DMS53 treated with DMSO at 0.1 percent for 48 hours (cell line): Measurements from ENCODE around the gene ISG15.
"Not testable (repeated sequence)": the region's sequence is repeated elsewhere in the genome, so short reads cannot be mapped to it uniquely, and the experiment has no call there.

Experiments used
- DNase-seq: peaks from one replicate; lab custom pipeline; 2025; ENCODE audit not compliant: unreplicated experiment; lab: John Stamatoyannopoulos, UW

The ISG15 gene

DNA sequence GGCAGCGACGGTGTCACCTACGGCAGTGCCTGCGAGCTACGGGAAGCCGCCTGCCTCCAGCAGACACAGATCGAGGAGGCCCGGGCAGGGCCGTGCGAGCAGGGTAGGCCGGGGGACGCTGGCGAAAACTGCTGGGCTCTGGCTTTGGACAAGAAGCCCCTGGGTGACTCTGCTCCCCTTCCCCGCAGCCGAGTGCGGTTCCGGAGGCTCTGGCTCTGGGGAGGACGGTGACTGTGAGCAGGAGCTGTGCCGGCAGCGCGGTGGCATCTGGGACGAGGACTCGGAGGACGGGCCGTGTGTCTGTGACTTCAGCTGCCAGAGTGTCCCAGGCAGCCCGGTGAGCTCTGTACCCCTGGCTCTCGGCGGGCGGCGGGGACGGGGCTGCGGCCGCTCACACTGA, 30.6 kb downstream of the ISG15 start:
- no peak for DNase-seq

DNA sequence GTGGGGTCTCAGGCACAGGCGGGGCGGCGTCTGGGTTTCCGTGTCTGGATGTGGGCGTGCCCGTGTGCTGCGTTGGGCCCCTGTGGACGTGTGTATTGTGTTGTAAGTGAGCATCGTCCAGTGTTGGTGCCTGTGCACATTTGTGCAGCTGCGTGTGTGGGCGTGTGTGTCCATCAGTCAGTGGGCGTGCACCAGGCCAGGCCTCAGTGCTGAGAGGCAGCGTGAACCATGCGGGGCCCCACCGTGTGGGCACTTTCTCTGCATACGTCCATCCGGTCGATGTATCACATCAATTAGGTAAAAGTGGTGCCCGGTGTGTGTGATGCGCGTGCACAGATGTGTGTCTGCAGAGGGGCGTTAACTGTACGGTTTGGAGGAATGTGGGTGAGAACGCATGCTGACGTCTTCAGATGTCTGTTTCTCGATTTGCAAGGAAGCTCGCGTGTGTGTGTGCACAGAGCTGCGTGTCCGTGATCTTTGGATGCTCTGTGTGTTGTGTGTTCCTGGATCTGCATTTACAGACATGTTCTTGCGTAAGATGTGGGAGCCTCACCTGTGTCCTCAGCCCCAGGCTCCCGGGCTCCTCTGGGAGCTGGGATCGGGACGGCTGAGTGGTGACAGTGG, 31.3 kb downstream of the ISG15 start:
- no peak for DNase-seq

DNA sequence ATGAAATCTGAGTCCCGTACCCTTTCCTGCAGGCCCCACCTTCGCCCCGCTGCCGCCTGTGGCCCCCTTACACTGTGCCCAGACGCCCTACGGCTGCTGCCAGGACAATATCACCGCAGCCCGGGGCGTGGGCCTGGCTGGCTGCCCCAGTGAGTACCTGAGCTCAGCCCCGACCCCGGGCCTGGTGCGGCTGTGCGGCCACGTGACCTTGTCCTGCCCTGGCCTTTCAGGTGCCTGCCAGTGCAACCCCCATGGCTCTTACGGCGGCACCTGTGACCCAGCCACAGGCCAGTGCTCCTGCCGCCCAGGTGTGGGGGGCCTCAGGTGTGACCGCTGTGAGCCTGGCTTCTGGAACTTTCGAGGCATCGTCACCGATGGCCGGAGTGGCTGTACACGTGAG, 31.8 kb downstream of the ISG15 start:
- DNase-seq = no peak

DNA sequence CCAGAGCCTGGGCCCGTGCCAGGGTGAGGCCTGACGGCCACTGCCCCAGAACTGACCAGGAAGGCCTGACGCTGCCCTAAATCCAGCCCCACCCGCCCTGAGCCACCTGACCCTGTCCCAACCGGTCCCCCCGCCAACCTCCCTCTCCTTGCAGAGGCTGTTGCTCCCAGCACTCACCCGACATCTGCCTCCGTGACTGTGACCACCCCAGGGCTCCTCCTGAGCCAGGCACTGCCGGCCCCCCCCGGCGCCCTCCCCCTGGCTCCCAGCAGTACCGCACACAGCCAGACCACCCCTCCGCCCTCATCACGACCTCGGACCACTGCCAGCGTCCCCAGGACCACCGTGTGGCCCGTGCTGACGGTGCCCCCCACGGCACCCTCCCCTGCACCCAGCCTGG, 32.9 kb downstream of the ISG15 start:
- DNase-seq = no peak

DNA sequence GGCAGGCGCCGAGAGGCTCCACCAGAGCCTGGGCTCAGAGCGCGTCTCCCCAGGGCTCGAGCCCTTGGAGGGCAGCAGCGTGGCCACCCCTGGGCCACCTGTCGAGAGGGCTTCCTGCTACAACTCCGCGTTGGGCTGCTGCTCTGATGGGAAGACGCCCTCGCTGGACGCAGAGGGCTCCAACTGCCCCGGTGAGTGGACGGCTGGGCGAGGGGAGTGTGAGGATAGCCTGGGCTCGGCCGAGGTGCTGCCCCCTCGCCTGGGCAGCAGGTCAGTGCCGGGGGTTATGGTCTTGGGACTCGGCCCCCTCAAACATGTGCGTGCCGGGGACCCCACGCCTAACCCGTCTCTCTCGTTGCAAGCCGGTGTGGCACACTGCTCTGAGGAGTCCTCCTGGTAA, 33.5 kb downstream of the ISG15 start:
- no peak for DNase-seq

DNA sequence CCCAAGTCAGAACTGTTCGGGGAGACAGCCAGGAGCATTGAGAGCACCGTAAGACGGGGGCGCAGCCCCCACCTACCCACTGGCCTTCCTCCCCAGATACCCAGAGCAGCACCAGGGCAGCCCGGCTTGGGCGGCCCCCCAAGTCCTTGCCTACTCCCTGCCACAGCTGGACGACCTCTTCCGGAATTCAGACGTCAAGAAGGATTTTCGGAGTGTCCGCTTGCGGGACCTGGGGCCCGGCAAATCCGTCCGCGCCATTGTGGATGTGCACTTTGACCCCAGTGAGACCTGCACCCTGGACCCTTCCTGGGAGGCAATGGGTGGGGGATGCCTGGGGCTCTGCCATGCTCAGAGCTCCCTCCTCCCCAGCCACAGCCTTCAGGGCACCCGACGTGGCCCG, 34.1 kb downstream of the ISG15 start:
- DNase-seq = no peak

DNA sequence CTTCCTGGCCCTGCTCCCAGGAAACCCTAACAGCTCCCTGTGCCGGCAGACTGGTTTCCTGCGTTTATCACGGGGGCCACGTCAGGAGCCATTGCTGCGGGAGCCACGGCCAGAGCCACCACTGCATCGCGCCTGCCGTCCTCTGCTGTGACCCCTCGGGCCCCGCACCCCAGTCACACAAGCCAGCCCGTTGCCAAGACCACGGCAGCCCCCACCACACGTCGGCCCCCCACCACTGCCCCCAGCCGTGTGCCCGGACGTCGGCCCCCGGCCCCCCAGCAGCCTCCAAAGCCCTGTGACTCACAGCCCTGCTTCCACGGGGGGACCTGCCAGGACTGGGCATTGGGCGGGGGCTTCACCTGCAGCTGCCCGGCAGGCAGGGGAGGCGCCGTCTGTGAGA, 34.7 kb downstream of the ISG15 start:
- DNase-seq = no peak

DNA sequence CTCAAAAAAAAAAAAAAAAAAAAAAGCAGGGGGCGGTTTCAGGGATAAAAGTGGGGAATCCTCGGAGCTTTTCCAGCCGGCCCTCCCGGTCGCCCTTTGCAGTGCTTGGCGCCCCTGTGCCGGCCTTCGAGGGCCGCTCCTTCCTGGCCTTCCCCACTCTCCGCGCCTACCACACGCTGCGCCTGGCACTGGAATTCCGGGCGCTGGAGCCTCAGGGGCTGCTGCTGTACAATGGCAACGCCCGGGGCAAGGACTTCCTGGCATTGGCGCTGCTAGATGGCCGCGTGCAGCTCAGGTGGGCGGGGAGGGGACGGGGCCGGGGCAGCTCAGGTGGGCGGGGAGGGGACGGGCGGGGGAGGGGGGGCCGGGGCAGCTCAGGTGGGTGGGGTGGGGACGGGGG, 35.5 kb downstream of the ISG15 start:
- DNase-seq = no peak

DNA sequence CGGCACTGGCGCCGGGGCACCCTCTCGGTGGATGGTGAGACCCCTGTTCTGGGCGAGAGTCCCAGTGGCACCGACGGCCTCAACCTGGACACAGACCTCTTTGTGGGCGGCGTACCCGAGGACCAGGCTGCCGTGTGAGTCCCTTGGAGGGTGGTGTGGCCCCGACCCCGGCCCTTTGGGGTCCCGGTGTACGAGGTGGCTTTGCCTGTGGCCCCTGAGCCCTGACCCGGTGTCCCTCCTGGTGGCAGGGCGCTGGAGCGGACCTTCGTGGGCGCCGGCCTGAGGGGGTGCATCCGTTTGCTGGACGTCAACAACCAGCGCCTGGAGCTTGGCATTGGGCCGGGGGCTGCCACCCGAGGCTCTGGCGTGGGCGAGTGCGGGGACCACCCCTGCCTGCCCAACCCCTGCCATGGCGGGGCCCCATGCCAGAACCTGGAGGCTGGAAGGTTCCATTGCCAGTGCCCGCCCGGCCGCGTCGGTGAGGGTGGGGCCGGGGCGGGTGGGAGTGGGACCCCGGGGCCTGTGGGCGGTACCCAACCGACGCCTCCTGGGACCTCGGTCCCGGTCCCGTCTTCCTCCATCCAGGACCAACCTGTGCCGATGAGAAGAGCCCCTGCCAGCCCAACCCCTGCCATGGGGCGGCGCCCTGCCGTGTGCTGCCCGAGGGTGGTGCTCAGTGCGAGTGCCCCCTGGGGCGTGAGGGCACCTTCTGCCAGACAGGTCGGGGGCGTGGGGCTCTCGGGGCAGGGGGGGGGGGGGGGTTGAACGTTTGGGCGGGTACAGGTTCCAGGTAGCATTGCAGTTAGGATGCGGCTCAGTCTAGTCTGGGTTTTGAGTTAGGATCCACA, 36.2 kb downstream of the ISG15 start:
- no peak for DNase-seq

DNA sequence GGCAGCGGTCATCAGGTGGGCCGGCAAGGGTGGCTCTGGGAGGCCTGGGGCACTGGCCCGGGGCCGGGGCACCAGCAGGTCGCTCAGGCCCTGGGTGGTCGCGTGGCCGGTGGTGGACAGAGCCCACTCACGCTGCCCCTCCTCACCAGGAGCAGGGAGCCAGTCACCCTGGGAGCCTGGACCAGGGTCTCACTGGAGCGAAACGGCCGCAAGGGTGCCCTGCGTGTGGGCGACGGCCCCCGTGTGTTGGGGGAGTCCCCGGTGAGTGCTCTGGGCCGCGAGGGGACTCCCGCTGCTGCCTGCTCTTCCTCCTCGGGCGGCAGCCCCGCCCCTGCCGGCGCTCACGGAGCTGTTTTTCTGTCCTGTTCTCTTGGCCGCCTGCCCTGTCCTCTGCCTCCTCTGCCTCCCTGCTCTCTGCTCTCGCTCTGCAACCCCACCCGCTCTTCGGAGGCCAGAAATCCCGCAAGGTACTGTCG, 37.3 kb downstream of the ISG15 start:
- DNase-seq = no peak

DNA sequence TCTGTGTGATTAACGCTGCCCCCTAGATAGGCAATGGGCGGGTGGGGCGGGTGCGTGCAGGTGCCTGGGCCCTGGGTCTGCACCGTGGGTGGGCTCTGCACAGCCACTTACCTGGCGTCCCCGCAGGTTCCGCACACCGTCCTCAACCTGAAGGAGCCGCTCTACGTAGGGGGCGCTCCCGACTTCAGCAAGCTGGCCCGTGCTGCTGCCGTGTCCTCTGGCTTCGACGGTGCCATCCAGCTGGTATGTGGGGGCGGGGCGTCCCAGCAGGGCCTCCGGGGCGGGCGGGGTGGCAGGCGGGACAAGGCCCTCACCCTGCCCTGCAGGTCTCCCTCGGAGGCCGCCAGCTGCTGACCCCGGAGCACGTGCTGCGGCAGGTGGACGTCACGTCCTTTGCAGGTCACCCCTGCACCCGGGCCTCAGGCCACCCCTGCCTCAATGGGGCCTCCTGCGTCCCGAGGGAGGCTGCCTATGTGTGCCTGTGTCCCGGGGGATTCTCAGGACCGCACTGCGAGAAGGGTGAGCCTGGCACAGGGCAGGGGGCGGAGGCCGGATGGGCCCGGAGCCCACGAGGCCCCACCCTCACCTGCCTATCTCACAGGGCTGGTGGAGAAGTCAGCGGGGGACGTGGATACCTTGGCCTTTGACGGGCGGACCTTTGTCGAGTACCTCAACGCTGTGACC, 38.0 kb downstream of the ISG15 start:
- no peak for DNase-seq

DNA sequence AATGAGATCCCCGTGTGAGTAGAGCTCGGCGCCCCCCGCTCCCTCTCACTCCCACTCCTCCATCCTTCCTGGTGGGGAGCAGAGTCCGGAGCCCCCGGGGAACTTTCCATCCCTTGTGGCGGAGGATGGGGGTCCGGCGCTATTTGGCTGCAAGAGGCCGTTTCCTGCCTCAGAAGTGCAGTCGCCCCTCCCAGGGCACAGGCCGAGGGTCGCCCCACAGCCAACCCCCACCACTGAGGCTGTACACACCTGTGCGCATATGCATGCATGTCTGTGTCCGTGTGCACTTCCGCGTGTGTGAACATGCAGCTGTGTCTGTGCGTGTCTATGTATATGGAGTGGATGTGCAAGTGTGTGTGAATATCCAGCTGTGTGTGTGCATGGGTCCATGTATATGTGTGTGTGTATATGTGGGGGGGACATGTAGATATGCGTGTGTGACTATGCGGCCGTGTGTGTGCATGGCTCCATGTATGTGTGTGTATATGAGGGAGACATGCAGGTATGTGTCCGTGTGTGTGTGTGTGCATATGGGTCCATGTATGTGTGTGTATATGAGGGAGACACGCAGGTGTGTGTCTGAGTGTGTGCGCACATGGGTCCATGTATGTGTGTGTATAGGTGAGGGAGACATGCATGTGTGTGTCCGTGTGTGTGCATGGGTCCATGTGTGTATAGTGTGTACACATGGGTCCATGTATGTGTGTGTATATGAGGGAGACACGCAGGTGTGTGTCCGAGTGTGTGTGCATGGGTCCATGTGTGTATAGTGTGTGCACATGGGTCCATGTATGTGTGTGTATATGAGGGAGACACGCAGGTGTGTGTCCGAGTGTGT, 38.9 kb downstream of the ISG15 start:
- DNase-seq = no peak

DNA sequence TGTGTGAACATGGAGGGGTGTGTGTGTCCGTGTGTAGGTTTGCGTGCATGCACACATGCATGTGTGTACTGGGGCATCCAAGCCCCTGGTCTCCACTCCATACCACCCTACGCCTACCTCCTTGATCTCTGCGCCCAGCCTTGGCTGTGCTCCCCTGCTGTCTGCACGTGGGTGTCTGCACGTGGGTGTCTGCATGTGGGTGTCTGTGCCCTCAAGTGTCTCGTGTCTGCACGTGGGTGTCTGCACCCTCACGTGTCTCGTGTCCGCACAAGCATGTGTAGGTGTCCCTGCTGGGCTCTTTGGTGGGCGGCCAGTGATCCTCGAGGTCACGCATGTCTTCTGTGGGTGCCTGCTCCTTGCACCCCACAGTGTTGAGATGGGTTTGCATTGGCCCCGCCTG, 39.7 kb downstream of the ISG15 start:
- DNase-seq = no peak

DNA sequence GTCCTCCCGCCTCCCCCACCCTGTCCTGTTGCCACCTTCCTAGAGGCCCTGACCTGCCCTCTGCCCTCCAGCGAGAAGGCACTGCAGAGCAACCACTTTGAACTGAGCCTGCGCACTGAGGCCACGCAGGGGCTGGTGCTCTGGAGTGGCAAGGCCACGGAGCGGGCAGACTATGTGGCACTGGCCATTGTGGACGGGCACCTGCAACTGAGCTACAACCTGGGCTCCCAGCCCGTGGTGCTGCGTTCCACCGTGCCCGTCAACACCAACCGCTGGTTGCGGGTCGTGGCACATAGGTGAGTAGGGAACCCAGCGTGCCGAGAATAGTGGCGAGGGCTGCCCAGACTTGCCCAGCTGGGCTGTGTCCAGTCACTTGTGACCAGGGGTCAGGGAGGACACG, 40.4 kb downstream of the ISG15 start:
- no peak for DNase-seq

DNA sequence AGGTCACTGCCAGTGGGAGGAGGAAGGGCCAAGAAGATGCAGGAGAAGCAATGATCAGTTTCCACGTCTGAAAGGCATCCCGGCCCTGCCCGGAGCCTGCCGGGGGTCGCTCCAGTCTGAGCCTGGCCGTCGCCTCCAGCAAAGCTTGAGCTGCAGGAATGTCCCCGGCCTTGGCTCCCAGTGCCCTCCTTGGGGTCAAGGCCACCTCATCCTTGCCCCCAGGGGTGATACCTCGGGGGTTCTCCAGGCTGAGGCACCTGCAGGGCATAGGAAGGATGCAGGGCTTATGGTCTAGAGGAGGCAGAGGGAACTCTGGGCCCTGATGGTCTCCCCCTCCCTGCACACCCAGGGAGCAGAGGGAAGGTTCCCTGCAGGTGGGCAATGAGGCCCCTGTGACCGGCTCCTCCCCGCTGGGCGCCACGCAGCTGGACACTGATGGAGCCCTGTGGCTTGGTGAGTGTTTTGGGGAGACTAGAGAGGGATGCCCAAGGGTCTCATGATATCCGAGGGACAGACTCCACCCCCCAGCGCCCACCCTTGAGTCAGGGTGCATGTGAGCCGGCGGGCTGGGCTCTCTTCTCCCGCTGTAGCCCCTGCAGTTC, 40.9 kb downstream of the ISG15 start:
- no peak for DNase-seq

DNA sequence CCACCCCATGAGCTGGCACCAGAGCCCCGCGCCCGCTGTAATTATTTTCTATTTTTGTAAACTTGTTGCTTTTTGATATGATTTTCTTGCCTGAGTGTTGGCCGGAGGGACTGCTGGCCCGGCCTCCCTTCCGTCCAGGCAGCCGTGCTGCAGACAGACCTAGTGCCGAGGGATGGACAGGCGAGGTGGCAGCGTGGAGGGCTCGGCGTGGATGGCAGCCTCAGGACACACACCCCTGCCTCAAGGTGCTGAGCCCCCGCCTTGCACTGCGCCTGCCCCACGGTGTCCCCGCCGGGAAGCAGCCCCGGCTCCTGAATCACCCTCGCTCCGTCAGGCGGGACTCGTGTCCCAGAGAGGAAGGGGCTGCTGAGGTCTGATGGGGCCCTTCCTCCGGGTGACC, 41.7 kb downstream of the ISG15 start:
- no peak for DNase-seq

DNA sequence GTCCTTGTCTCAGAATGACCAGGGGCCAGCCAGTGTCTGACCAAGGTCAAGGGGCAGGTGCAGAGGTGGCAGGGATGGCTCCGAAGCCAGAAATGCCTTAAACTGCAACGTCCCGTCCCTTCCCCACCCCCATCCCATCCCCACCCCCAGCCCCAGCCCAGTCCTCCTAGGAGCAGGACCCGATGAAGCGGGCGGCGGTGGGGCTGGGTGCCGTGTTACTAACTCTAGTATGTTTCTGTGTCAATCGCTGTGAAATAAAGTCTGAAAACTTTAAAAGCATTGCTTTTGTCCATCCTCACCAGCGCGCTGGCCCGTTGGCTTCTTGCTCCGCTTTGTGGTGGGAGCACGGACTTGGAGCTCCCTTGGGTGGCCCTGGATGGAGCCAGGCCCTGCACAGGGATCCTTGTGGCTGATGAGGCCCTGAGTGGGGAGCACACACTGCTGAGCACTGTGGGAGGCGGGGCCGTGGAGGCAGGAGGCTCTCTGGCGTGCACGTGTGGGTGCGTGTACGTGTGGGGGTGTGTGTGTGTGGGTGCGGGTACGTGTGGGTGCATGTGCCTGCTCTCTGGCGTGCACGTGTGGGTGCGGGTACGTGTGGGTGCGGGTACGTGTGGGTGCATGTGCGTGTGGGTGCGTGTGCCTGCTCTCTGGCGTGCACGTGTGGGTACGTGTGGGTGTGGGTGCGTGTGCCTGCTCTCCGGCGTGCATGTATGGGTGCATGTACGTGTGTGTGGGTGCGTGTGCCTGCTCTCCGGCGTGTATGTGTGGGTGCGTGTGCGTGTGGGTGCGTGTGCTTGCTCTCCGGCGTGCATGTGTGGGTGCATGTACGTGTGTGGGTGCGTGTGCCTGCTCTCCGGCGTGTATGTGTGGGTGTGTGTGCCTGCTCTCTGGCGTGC, 42.8 kb downstream of the ISG15 start:
- no peak for DNase-seq

DNA sequence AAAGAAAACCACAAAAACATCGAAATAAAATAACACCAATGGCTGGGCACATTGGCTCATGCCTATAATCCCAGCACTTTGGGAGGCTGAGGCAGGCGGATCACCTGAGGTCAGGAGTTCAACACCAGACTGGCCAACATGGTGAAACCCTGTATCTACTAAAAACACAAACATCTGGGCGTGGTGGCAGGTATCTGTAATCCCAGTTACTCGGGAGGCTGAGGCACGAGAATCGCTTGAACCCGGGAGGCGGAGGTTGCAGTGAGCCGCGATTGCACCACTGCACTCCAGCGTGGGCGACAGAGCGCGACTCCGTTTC, 44.4 kb downstream of the ISG15 start:
- DNase-seq = not testable (repeated sequence)

DNA sequence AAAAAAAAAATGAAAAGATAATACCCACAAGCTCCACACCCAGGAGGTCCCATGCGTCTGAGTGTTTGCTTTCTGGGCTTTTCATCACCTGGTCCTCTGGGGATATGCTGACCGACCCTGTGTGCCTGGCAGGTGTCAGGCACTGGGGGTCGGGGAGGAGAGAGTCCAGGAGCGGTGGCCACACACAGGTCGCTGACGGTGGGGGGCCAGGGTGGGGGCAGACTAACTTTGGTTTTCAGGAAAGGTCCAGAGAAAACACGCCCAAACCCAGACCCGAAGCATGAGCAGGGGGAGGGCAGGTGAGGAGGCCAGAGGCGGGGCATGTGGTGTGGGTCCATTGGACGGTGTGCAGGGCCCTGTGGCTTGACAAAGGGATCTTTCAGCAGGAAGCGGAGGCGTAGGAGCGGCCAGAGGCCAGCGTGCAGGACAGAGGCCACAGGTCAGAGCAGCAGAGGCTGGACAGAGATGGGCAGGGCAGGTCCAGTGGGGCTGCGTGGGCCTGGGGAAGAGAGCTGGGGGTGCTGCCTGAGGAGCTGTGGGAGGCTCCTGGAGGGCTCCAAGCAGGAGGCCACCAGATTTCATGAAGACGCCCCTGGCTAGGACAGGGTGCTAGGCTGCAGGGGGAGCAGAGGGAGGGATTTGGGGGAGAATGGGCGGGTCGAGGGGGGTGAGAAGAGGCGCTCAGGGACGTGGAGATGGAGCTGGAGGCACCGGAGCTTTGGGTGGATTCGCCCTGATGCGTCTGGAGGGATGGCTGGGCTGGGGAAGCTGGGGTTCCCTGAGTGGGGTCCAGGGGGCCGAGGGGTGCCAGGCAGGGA, 45.0 kb downstream of the ISG15 start:
- DNase-seq = peak; percentile 19
